ENCODE measurements around the gene SYNE2. TPM values are rescaled to one million over a fixed set of nuclear protein-coding genes. Genes with fewer than 3 reads are reported as not detected.

The SYNE2 gene
- total and polyA plus RNA-seq, 10 of the 15 experiments (the other 5 are each of a cell fraction or from before 2014, with no cell fraction given) = 2.1 to 52.7 (median 38.1) TPM

DNA sequence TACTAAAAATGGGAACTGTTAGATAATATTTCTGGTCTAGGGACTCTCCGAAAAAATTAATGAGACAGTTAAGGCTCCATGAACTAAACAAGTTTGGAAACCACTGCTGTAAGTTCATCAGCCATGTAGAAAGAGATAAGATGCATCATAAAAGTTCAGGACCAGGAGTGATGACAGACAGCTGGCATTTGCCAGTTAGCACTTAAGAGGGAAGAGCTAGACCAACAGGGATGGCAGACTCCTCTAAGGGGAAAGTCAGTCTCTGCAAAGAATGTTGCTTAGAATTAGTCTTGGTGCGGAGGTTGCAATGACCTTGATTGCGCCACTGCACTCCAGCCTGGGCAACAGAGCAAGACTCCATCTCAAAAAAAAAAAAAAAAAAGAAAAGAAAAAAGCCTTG lies 129.4 kb downstream of the SYNE2 start:
- peak overlapping the region; percentile 32 for H3K4me2 ChIP-seq (ENCODE audit: control insufficient read depth, insufficient read depth)
- H3K27ac ChIP-seq (ENCODE audit: control insufficient read depth, insufficient read depth) = peak overlapping the region; percentile 61
- no peaks in the 10 kb centered on the region; the same call in 2 of the 3 replicates for H3K9me3 ChIP-seq (replicated peaks; ENCODE audit: control insufficient read depth, insufficient read depth, low read length)
- ChIA-PET CTCF (interaction anchor here (1.1 to 1.5 kb wide), 3 partner anchors 10 to 311 kb away, joined by 3 to 4 read pairs (median 3); no protein-coding TSS in a partner anchor), POLR2A (interaction anchor here (0.7 kb wide), 1 partner anchor 135 kb away, joined by 4 read pairs; no protein-coding TSS in a partner anchor), SMC1A (ENCODE audit: uncharacterized antibody, unreplicated experiment) (interaction anchor here (1.0 to 3.8 kb wide), 4 partner anchors 8 to 40 kb away, joined by 3 to 20 read pairs (median 3); no protein-coding TSS in a partner anchor), RAD21 (ENCODE audit: unreplicated experiment) (interaction anchor here (1.0 to 1.5 kb wide), 3 partner anchors 118 to 593 kb away, joined by 3 to 4 read pairs (median 3); no protein-coding TSS in a partner anchor)
- in situ Hi-C loops (cut with MboI) = no loop called here
- DNase-seq (ENCODE audit: low read depth, low spot score) = no peak
- H4K20me1 ChIP-seq (ENCODE audit: control insufficient read depth, insufficient read depth) = no peaks in the 10 kb centered on the region
- H3K9ac ChIP-seq (ENCODE audit: control insufficient read depth, insufficient read depth, low read length) = no peak overlapping the region; the same call in 1 of the 2 replicates
- H3K4me1 ChIP-seq (ENCODE audit: control insufficient read depth, insufficient read depth, low read length) = no peaks in the 10 kb centered on the region; the same call in 1 of the 2 replicates
- H2AFZ ChIP-seq (ENCODE audit: control insufficient read depth, low read depth, low read length) = no peak overlapping the region
- BruUV-seq (replicated peaks) = no TSS peak
- ATAC-seq = peak; percentile 52; the same call in 2 of the 3 replicates
- no peak overlapping the region for H3K4me3 ChIP-seq
- intact Hi-C loops (cut with micrococcal nuclease; ENCODE audit: unreplicated experiment) = no loop called here
- no peak for TF ChIP-seq CUX1 (IDR thresholded peaks at IDR 0.05; ENCODE audit: insufficient replicate concordance, low read depth, low read length)
- peaks cover 0 to 6% of the 10 kb centered on the region in 2 experiments; a peak in 1 of 4 replicates for H3K36me3 ChIP-seq (ENCODE audit: control insufficient read depth in 2 of 2, insufficient read depth in 2 of 2, low read length in 1 of 2)
- no peak for FAIRE-seq
- H3K79me2 ChIP-seq (ENCODE audit: control insufficient read depth, insufficient read depth, low read length) = no peaks in the 10 kb centered on the region
- WGBS (ENCODE audit: insufficient coverage, insufficient replicate concordance, low lambda C conversion rate, missing lambda C conversion rate) = 68% methylated on average over 3 of the region's 3 CpGs
- H3K27me3 ChIP-seq (replicated peaks in 1 of 2; ENCODE audit: control insufficient read depth in 2 of 2, insufficient read depth in 2 of 2, low read length in 1 of 2) = no peaks in the 10 kb centered on the region
